ENCODE measurements around the gene KCNK15. TPM values are rescaled to one million over a fixed set of nuclear protein-coding genes. Genes with fewer than 3 reads are reported as not detected.

Gene KCNK15
- total and polyA plus RNA-seq, 3 experiments from 2014 or later, result 0.09 to 0.15 TPM; not detected in 1

DNA sequence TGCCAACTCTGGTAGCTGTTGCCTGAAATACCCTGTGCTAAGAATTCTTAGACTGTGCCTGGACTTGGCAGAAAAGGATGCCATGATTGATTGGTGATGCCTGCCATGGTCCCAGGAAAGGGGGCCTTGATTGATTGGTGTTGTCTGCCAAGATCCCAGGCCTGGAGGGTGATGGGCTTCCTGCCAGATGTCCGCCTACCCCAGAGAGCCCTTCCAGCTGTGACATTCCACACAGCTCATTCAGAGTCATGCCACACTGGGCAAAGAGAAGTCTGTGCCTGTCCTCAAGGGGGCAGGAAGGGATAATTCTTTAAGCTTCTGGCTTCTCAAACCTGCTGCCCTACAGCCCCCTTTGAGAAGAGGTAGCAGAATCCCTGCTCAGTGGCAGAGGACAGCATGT, 40.1 kb downstream of the KCNK15 start:
- ChIA-PET CTCF (no interaction called here), POLR2A (no interaction called here)
- Mint-ChIP-seq H3K27ac (peak overlapping the region in 1 of 8 donors; percentile 44), H3K36me3 (no peaks in the 10 kb centered on the region), H3K4me1 (no peaks in the 10 kb centered on the region), H3K4me3 (no peak overlapping the region), H3K27me3 (peaks cover 14 to 41% of the 10 kb centered on the region in 2 donors), H3K9me3 (peaks cover 0 to 3% (median 0%) of the 10 kb centered on the region in 5 donors)
- no peak for DNase-seq
- Histone ChIP-seq H3K27me3 (ENCODE audit: insufficient read depth, low read length, poor library complexity, severe bottlenecking) (no peaks in the 10 kb centered on the region), H3K4me3 (ENCODE audit: low read length) (no peak overlapping the region), H3K36me3 (ENCODE audit: insufficient read depth, low read length) (no peaks in the 10 kb centered on the region), H3K4me1 (ENCODE audit: insufficient read depth, low read length) (no peaks in the 10 kb centered on the region), H3K27ac (ENCODE audit: low read depth, low read length) (no peak overlapping the region), H3K9me3 (ENCODE audit: low read length) (no peaks in the 10 kb centered on the region)

DNA sequence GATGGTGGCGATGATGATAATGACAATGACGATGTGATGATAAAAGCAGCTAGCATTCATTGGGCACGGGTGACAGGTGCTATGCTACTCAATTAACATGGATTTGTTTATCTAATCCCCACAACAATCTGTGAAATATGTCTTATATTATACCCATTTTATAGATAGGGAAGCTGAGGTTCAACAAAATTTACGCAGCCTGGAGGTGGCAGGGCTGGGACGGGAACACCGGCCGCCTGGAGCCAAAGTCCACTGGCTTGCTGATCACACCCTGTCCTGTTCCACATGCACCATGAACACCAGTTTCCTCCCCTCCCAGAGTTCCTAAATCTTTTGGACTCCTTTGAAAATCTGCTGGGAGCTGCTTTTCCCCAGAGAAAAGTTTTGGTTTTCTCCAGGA, 41.6 kb downstream of the KCNK15 start:
- CTCF ChIA-PET, result no interaction called here
- no peaks in the 10 kb centered on the region for H3K27me3 ChIP-seq (ENCODE audit: insufficient read depth, low read length, poor library complexity, severe bottlenecking)

DNA sequence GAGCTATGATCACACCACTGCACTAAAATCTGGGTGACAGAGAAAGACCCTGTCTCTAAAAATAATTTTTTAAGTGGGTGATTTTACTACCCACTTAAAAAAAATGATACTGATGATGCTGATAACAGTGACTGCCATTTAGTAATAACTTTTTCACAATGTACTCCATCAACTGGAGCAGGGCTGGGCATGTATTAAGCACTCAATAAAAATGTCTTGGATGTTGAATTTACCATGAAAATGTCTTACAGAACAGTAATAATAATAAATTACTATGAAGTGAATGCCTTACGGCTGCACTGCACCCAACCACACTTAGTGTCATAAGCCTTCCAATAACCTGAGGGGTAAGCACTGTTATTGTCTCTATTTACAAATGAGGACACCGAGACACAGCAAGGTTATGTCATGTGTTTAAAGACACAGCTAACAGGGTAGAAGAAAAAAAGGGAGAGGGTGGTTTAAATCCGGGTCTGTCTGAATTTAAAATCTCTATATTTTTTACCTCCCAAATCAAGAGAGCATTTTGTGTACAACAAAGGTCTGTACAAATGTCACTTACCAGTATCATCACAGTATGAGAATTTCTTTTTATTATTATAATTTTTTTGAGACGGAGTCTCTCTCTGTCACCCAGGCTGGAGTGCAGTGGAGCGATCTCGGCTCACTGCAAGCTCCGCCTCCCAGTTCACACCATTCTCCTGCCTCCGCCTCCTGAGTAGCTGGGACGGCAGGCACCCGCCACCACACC, 43.2 kb downstream of the KCNK15 start:
- ChIA-PET POLR2A (no interaction called here), CTCF (no interaction called here)
- H3K36me3 ChIP-seq (ENCODE audit: insufficient read depth, low read length), result no peaks in the 10 kb centered on the region
- H3K4me1 ChIP-seq (ENCODE audit: insufficient read depth, low read length), result no peaks in the 10 kb centered on the region
- Mint-ChIP-seq H3K4me1 (no peaks in the 10 kb centered on the region), H3K27me3 (peaks cover 11 to 32% of the 10 kb centered on the region in 2 donors), H3K27ac (no peak overlapping the region), H3K4me3 (no peak overlapping the region), H3K36me3 (no peaks in the 10 kb centered on the region), H3K9me3 (no peaks in the 10 kb centered on the region)
- no peak overlapping the region for H3K4me3 ChIP-seq (ENCODE audit: low read length)
- H3K27ac ChIP-seq (ENCODE audit: low read depth, low read length), result no peak overlapping the region
- no peaks in the 10 kb centered on the region for H3K9me3 ChIP-seq (ENCODE audit: low read length)
- no peaks in the 10 kb centered on the region for H3K27me3 ChIP-seq (ENCODE audit: insufficient read depth, low read length, poor library complexity, severe bottlenecking)
- DNase-seq, result no peak

More for the DNA sequence above, 41.6 kb downstream of the KCNK15 start:
- Histone ChIP-seq H3K36me3 (ENCODE audit: insufficient read depth, low read length) (no peaks in the 10 kb centered on the region), H3K27ac (ENCODE audit: low read depth, low read length) (no peak overlapping the region), H3K9me3 (ENCODE audit: low read length) (no peaks in the 10 kb centered on the region), H3K4me3 (ENCODE audit: low read length) (no peak overlapping the region), H3K4me1 (ENCODE audit: insufficient read depth, low read length) (no peaks in the 10 kb centered on the region)
- POLR2A ChIA-PET, result no interaction called here
- H3K36me3 Mint-ChIP-seq, result no peaks in the 10 kb centered on the region
- no peak overlapping the region for H3K27ac Mint-ChIP-seq
- no peak for DNase-seq
- H3K27me3 Mint-ChIP-seq, result peaks cover 12 to 33% of the 10 kb centered on the region in 2 donors
- no peaks in the 10 kb centered on the region for H3K4me1 Mint-ChIP-seq
- H3K4me3 Mint-ChIP-seq, result no peak overlapping the region
- H3K9me3 Mint-ChIP-seq, result no peaks in the 10 kb centered on the region

DNA sequence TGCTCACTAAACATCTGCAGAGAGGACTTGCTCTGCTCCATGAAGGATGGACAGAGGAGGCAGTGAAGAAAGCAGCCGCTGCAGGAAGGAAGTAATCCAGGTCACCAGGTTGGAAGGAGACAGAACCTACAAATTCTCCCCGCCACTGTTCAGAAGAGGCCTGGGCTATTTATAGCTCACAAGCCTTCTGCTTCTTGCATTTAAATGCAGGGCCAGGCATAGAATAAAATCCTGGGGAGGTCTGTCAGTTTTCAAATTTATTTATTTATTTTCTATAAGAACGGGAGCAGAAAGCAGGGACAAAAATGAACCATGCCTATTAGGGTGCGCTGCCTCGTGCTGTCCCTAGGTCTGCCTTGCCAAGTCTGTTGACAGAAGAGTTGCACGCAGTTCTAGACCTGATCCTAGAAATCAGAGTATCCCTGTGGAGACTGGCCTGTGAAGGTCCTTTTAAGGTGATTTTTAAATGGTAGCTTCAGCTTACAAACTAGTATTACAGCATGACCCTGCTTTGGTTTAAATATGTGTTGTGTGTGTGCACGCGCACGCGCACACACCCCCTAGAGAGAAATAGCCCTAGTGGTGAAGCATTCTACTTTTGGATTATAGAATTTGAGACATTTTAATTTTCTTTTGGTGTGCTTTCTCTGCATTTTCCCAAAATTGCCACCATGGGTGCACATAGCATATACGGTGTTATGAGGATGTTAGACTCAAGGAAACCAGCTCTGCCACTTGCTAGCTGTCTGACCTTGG, 45.2 kb downstream of the KCNK15 start:
- Histone ChIP-seq H3K9me3 (ENCODE audit: low read length) (no peaks in the 10 kb centered on the region), H3K4me3 (ENCODE audit: low read length) (no peak overlapping the region), H3K27me3 (ENCODE audit: insufficient read depth, low read length, poor library complexity, severe bottlenecking) (no peaks in the 10 kb centered on the region), H3K27ac (ENCODE audit: low read depth, low read length) (no peak overlapping the region), H3K4me1 (ENCODE audit: insufficient read depth, low read length) (no peaks in the 10 kb centered on the region), H3K36me3 (ENCODE audit: insufficient read depth, low read length) (no peaks in the 10 kb centered on the region)
- Mint-ChIP-seq H3K4me3 (no peak overlapping the region), H3K9me3 (no peaks in the 10 kb centered on the region), H3K4me1 (no peaks in the 10 kb centered on the region), H3K27me3 (peaks cover 11 to 33% of the 10 kb centered on the region in 2 donors), H3K27ac (no peak overlapping the region), H3K36me3 (no peaks in the 10 kb centered on the region)
- ChIA-PET POLR2A (no interaction called here), CTCF (no interaction called here)
- no peak for DNase-seq

DNA sequence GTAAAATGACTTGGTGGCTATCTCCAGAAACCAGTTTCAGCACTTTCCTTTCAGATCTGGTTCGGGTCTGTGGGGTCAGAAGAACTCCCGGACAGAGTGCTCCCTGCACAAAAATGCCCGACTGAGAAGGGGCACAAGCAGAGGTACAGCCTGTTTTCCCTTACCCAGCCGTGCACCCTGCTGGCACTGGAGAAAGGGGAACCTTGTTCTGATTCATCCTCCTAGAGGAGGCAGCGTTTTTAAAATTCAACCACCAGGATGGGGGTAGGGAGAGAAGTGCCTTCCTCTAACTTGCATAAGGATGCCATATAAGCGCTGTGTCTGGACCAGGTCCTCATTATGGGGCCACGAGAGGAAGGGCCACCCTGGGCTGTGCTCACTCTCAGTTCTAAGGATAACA, 47.1 kb downstream of the KCNK15 start:
- no peak for DNase-seq
- Histone ChIP-seq H3K27ac (ENCODE audit: low read depth, low read length) (no peak overlapping the region), H3K4me3 (ENCODE audit: low read length) (no peak overlapping the region), H3K36me3 (ENCODE audit: insufficient read depth, low read length) (no peaks in the 10 kb centered on the region), H3K4me1 (ENCODE audit: insufficient read depth, low read length) (no peaks in the 10 kb centered on the region), H3K27me3 (ENCODE audit: insufficient read depth, low read length, poor library complexity, severe bottlenecking) (no peaks in the 10 kb centered on the region), H3K9me3 (ENCODE audit: low read length) (no peaks in the 10 kb centered on the region)
- ChIA-PET CTCF (no interaction called here), POLR2A (no interaction called here)
- Mint-ChIP-seq H3K27ac (no peak overlapping the region), H3K9me3 (no peaks in the 10 kb centered on the region), H3K4me3 (no peak overlapping the region), H3K36me3 (no peaks in the 10 kb centered on the region), H3K27me3 (peaks cover 9 to 35% of the 10 kb centered on the region in 2 donors), H3K4me1 (no peaks in the 10 kb centered on the region)

DNA sequence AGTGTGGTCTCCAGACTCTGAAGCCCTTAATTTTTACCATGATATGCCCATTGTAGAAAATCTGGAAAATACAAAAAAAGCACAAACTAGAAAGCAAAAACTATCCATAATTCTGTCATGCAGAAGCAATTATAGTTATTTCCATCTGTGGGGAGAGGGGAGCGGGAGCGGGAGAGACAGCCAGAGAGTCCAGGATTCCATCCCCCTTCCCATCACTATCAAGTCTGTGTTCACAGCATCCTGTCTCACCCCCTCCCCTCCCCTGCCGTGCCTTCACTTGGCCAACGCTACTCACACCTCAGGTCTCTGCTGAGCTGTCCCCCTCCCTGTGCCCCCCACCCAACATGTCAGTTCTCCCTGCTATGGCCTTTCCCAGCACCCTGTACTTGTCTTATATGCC, 50.2 kb downstream of the KCNK15 start:
- no peak overlapping the region for H3K27ac Mint-ChIP-seq
- H3K4me3 ChIP-seq (ENCODE audit: low read length), result no peak overlapping the region

DNA sequence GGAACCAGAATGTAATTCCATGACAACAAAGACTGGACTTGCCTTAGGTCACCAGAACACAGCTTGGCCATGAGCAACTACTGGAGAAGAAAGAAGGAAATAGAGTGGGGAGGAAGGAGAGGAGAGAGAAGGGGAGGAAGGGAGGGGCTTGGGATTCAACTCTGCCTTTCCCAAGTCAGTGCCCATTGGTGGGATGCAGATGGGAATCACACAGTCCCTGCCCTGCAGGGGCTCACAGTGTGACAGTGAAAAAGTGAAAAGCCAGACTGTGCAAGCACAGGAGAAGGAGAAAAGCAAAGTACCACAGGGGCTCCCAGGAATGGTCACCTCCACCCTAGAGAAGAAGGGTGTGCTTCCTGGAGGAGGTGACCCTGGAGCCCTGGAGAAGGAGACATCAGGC, 50.6 kb downstream of the KCNK15 start:
- Histone ChIP-seq H3K4me3 (ENCODE audit: low read length) (no peak overlapping the region), H3K27ac (ENCODE audit: low read depth, low read length) (no peak overlapping the region), H3K4me1 (ENCODE audit: insufficient read depth, low read length) (no peaks in the 10 kb centered on the region), H3K36me3 (ENCODE audit: insufficient read depth, low read length) (no peaks in the 10 kb centered on the region), H3K27me3 (ENCODE audit: insufficient read depth, low read length, poor library complexity, severe bottlenecking) (no peaks in the 10 kb centered on the region), H3K9me3 (ENCODE audit: low read length) (no peaks in the 10 kb centered on the region)
- Mint-ChIP-seq H3K4me3 (no peak overlapping the region), H3K27me3 (peaks cover 10 to 36% of the 10 kb centered on the region in 2 donors), H3K27ac (no peak overlapping the region), H3K36me3 (no peaks in the 10 kb centered on the region), H3K4me1 (no peaks in the 10 kb centered on the region), H3K9me3 (no peaks in the 10 kb centered on the region)
- ChIA-PET CTCF (no interaction called here), POLR2A (no interaction called here)
- DNase-seq, result no peak

More for the DNA sequence above, 50.2 kb downstream of the KCNK15 start:
- Histone ChIP-seq H3K9me3 (ENCODE audit: low read length) (no peaks in the 10 kb centered on the region), H3K27me3 (ENCODE audit: insufficient read depth, low read length, poor library complexity, severe bottlenecking) (no peaks in the 10 kb centered on the region), H3K27ac (ENCODE audit: low read depth, low read length) (no peak overlapping the region), H3K4me1 (ENCODE audit: insufficient read depth, low read length) (no peaks in the 10 kb centered on the region), H3K36me3 (ENCODE audit: insufficient read depth, low read length) (no peaks in the 10 kb centered on the region)
- CTCF ChIA-PET, result no interaction called here
- Mint-ChIP-seq H3K27me3 (peaks cover 10 to 32% of the 10 kb centered on the region in 2 donors), H3K36me3 (no peaks in the 10 kb centered on the region), H3K4me1 (no peaks in the 10 kb centered on the region), H3K9me3 (no peaks in the 10 kb centered on the region), H3K4me3 (no peak overlapping the region)
- POLR2A ChIA-PET, result no interaction called here
- no peak for DNase-seq

DNA sequence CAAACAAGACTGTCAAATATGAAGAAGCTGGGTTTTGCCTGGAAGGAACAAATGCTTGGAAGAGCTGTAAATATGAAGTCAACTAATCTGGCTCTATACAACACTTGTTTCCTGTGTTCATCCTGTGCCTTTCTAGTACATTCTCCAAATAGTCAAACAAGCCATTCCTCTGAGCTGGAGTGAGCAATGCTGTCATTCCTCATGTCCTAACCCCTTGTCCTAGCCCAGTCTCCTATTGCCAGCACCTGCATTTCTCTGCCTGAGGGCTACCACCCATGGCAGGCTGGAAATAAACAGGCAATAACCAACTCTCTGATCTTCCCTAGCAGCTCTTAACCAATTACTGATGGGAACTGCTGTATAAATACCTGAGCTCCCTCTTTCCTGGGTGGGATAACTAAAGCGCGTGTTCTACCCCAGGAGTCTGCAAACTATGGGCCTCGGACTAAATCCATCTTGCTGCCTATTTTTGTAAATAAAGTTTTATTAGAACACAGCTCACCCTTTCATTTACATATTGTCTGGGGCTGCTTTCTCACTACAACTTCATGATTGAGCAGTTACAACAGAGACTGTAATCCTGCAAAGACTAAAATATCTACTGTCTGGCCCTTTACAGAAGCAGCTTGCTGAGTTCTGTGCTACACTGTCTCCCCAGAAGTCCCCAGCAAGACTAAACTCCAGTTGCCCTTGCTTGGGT, 51.2 kb downstream of the KCNK15 start:
- Histone ChIP-seq H3K4me3 (ENCODE audit: low read length) (no peak overlapping the region), H3K27ac (ENCODE audit: low read depth, low read length) (no peak overlapping the region), H3K27me3 (ENCODE audit: insufficient read depth, low read length, poor library complexity, severe bottlenecking) (no peaks in the 10 kb centered on the region), H3K36me3 (ENCODE audit: insufficient read depth, low read length) (no peaks in the 10 kb centered on the region), H3K9me3 (ENCODE audit: low read length) (no peaks in the 10 kb centered on the region), H3K4me1 (ENCODE audit: insufficient read depth, low read length) (no peaks in the 10 kb centered on the region)
- CTCF ChIA-PET, result no interaction called here
- Mint-ChIP-seq H3K9me3 (no peaks in the 10 kb centered on the region), H3K27ac (no peak overlapping the region), H3K27me3 (peaks cover 8 to 33% of the 10 kb centered on the region in 2 donors), H3K36me3 (no peaks in the 10 kb centered on the region), H3K4me3 (no peak overlapping the region), H3K4me1 (no peaks in the 10 kb centered on the region)
- no peak for DNase-seq
- POLR2A ChIA-PET, result no interaction called here
